ENCODE data around the gene SSPN.

The SSPN gene

DNA sequence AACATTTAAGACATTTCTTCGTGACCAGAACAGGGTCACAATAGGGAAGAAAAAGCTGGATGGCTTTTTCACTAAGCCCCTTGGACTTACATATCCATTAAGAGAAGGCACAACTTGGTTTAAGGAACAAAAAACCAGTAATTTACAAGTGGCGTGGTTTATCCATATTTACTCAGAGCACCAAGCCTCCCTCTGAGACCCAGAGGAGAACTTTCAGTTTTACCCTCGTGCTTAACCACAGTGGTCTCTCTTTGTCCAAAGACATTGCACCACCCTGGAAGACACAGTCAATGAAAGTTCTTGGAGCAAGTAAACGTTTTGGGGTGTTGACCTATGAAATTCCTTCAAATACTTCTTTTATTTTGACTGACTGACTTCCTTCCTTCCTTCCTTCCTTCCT lies 52.5 kb downstream of the SSPN start:
- in situ Hi-C loops (cut with HindIII; ENCODE audit: low sequenced_read_pairs) = no loop called here
- no peak overlapping the region for H3K4me3 ChIP-seq (ENCODE audit: low read depth, low read length)
- DNase-seq (ENCODE audit: low read depth) = no peak
- TF ChIP-seq, protein P1, sequence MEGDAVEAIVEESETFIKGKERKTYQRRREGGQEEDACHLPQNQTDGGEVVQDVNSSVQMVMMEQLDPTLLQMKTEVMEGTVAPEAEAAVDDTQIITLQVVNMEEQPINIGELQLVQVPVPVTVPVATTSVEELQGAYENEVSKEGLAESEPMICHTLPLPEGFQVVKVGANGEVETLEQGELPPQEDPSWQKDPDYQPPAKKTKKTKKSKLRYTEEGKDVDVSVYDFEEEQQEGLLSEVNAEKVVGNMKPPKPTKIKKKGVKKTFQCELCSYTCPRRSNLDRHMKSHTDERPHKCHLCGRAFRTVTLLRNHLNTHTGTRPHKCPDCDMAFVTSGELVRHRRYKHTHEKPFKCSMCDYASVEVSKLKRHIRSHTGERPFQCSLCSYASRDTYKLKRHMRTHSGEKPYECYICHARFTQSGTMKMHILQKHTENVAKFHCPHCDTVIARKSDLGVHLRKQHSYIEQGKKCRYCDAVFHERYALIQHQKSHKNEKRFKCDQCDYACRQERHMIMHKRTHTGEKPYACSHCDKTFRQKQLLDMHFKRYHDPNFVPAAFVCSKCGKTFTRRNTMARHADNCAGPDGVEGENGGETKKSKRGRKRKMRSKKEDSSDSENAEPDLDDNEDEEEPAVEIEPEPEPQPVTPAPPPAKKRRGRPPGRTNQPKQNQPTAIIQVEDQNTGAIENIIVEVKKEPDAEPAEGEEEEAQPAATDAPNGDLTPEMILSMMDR (IDR thresholded peaks at IDR 0.05; ENCODE audit: low read depth, low read length, missing control alignments) = no peak

DNA sequence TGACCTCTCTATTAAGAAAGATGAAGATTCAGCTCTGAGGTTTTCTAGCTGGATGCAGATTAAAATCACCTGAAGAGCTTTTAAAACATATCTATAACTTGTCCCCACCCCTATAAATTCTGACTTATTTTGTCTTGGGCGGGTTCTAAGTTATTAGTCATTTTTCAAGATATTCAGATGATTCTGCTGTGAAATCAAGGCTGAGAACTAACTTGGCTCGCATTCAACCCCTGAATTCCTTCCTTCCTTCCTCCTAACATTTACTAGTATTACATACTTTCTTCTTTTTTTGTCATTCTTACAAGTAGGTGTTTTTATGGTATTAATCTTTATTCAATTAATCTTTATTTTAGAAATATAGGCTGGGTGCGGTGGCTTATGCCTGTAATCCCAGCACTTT lies 55.4 kb downstream of the SSPN start:
- DNase-seq (ENCODE audit: low read depth) = no peak
- no peak overlapping the region for H3K4me3 ChIP-seq (ENCODE audit: low read depth, low read length)
- TF ChIP-seq, protein P1 (IDR thresholded peaks at IDR 0.05; ENCODE audit: low read depth, low read length, missing control alignments) = no peak
- in situ Hi-C loops (cut with HindIII; ENCODE audit: low sequenced_read_pairs) = no loop called here

GRCh38 chr12:26251600-26251999 lies 56.2 kb downstream of the SSPN start:
- H3K4me3 ChIP-seq (ENCODE audit: low read depth, low read length) = no peak overlapping the region
- DNase-seq (ENCODE audit: low read depth) = no peak
- TF ChIP-seq, protein P1 (IDR thresholded peaks at IDR 0.05; ENCODE audit: low read depth, low read length, missing control alignments) = no peak
- in situ Hi-C loops (cut with HindIII; ENCODE audit: low sequenced_read_pairs) = no loop called here

- DNase-seq (ENCODE audit: low read depth) = no peak
- in situ Hi-C loops (cut with HindIII; ENCODE audit: low sequenced_read_pairs) = no loop called here
- H3K4me3 ChIP-seq (ENCODE audit: low read depth, low read length) = no peak overlapping the region
- TF ChIP-seq, protein P1 (IDR thresholded peaks at IDR 0.05; ENCODE audit: low read depth, low read length, missing control alignments) = no peak
Measured at GRCh38 chr12:26252946-26253345, 57.6 kb downstream of the SSPN start.

GRCh38 chr12:26255893-26256645 lies 60.7 kb downstream of the SSPN start:
- TF ChIP-seq, protein P1 (IDR thresholded peaks at IDR 0.05; ENCODE audit: low read depth, low read length, missing control alignments) = no peak
- in situ Hi-C loops (cut with HindIII; ENCODE audit: low sequenced_read_pairs) = no loop called here
- no peak for DNase-seq (ENCODE audit: low read depth)
- H3K4me3 ChIP-seq (ENCODE audit: low read depth, low read length) = no peak overlapping the region

DNA sequence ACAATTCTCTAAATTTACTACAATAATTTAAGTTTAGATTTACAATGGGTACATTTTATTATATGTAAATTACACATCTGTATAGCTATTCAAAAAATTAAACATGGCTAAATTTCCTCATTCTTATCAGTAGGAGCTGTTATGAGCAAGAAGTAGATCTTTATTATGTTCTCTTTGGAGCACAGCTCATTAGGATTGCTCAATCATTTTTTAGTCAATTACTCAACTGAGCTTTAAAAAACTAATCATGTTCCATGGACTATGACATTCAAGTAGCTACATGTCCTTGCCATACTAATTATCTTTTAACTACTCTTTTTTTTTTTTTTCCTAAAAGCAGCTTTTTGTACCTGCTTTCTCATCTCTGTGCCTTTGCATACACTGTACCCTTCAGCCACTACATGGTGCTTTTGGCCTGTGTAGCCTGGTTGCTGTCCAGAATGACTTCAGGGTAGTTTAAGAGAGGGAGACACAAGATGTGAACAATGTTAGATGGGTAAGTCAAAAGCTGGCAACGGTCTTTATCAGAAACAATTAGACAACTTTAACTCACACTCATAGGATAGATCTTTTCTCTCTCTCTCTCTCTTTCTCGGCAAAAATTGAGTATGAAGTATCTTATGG lies 69.0 kb downstream of the SSPN start:
- DNase-seq (ENCODE audit: low read depth) = no peak
- in situ Hi-C loops (cut with HindIII; ENCODE audit: low sequenced_read_pairs) = no loop called here
- TF ChIP-seq, protein P1 (IDR thresholded peaks at IDR 0.05; ENCODE audit: low read depth, low read length, missing control alignments) = no peak
- no peak overlapping the region for H3K4me3 ChIP-seq (ENCODE audit: low read depth, low read length)

Data from astrocyte of the cerebellum (primary cell).